Measurements from ENCODE around the gene ADCK2.
"Not testable (repeated sequence)": the region's sequence is repeated elsewhere in the genome, so short reads cannot be mapped to it uniquely, and the experiment has no call there.

ADCK2 gene

GRCh38 chr7:140672382-140673062, at the start of gene ADCK2:
ADCK2 (plus strand) TSS chr7:140672945; CDS start chr7:140673331, 386 bp downstream.
- no peaks in the 10 kb centered on the region for H3K36me3 ChIP-seq (ENCODE audit: control insufficient read depth in 2 of 2, insufficient read depth in 2 of 2, low read length in 2 of 2)
- H3K27me3 ChIP-seq (ENCODE audit: control insufficient read depth in 2 of 2, insufficient read depth in 2 of 2, low read length in 2 of 2): no peaks in the 10 kb centered on the region
- peak within 1 kb of the TSS; percentile 87 to 89 for H3K27ac ChIP-seq (ENCODE audit: low read depth in 2 of 2, low read length in 2 of 2)
- peak within 1 kb of the TSS; percentile 90 to 96 for H3K9ac ChIP-seq (ENCODE audit: low read depth in 1 of 2, low read length in 2 of 2)
- H3K9me3 ChIP-seq (ENCODE audit: control insufficient read depth in 2 of 2, low read length in 2 of 2): no peaks in the 10 kb centered on the region
- peaks cover 21 to 28% of the 10 kb centered on the region in 2 donors for H3K4me1 ChIP-seq (ENCODE audit: control insufficient read depth in 2 of 2, insufficient read depth in 2 of 2, low read length in 2 of 2)
- peak within 1 kb of the TSS; percentile 76 to 80 for H3K4me3 ChIP-seq (ENCODE audit: low read length in 2 of 2)

- H3K36me3 ChIP-seq (ENCODE audit: control insufficient read depth in 2 of 2, insufficient read depth in 2 of 2, low read length in 2 of 2): no peaks in the 10 kb centered on the region
- no peak overlapping the region for H3K27ac ChIP-seq (ENCODE audit: low read depth in 2 of 2, low read length in 2 of 2)
- H3K4me1 ChIP-seq (ENCODE audit: control insufficient read depth in 2 of 2, insufficient read depth in 2 of 2, low read length in 2 of 2): peaks cover 4 to 9% of the 10 kb centered on the region in 2 donors
- H3K9me3 ChIP-seq (ENCODE audit: control insufficient read depth in 2 of 2, low read length in 2 of 2): no peaks in the 10 kb centered on the region
- H3K27me3 ChIP-seq (ENCODE audit: control insufficient read depth in 2 of 2, insufficient read depth in 2 of 2, low read length in 2 of 2): no peaks in the 10 kb centered on the region
- H3K9ac ChIP-seq (ENCODE audit: low read depth in 1 of 2, low read length in 2 of 2): no peak overlapping the region
- no peak overlapping the region for H3K4me3 ChIP-seq (ENCODE audit: low read length in 2 of 2)
Observed at GRCh38 chr7:140623980-140624379, 48.8 kb upstream of the ADCK2 start.

- Histone ChIP-seq H3K9ac (ENCODE audit: low read depth in 1 of 2, low read length in 2 of 2) (no peak overlapping the region), H3K27ac (ENCODE audit: low read depth in 2 of 2, low read length in 2 of 2) (no peak overlapping the region), H3K4me3 (ENCODE audit: low read length in 2 of 2) (no peak overlapping the region), H3K27me3 (ENCODE audit: control insufficient read depth in 2 of 2, insufficient read depth in 2 of 2, low read length in 2 of 2) (no peaks in the 10 kb centered on the region), H3K36me3 (ENCODE audit: control insufficient read depth in 2 of 2, insufficient read depth in 2 of 2, low read length in 2 of 2) (no peaks in the 10 kb centered on the region), H3K4me1 (ENCODE audit: control insufficient read depth in 2 of 2, insufficient read depth in 2 of 2, low read length in 2 of 2) (peaks cover 4 to 9% of the 10 kb centered on the region in 2 donors), H3K9me3 (ENCODE audit: control insufficient read depth in 2 of 2, low read length in 2 of 2) (no peaks in the 10 kb centered on the region)
Observed at GRCh38 chr7:140624392-140625191, 48.2 kb upstream of the ADCK2 start.

GRCh38 chr7:140625192-140625558, 47.6 kb upstream of the ADCK2 start:
- H3K9me3 ChIP-seq (ENCODE audit: control insufficient read depth in 2 of 2, low read length in 2 of 2); H3K36me3 ChIP-seq (ENCODE audit: control insufficient read depth in 2 of 2, insufficient read depth in 2 of 2, low read length in 2 of 2); H3K4me1 ChIP-seq (ENCODE audit: control insufficient read depth in 2 of 2, insufficient read depth in 2 of 2, low read length in 2 of 2); H3K27me3 ChIP-seq (ENCODE audit: control insufficient read depth in 2 of 2, insufficient read depth in 2 of 2, low read length in 2 of 2); H3K4me3 ChIP-seq (ENCODE audit: low read length in 2 of 2); H3K27ac ChIP-seq (ENCODE audit: low read depth in 2 of 2, low read length in 2 of 2); H3K9ac ChIP-seq (ENCODE audit: low read depth in 1 of 2, low read length in 2 of 2): not testable (repeated sequence)

- Histone ChIP-seq H3K4me3 (ENCODE audit: low read length in 2 of 2) (no peak overlapping the region), H3K9me3 (ENCODE audit: control insufficient read depth in 2 of 2, low read length in 2 of 2) (no peaks in the 10 kb centered on the region), H3K27ac (ENCODE audit: low read depth in 2 of 2, low read length in 2 of 2) (peak overlapping the region; percentile 61 to 72), H3K36me3 (ENCODE audit: control insufficient read depth in 2 of 2, insufficient read depth in 2 of 2, low read length in 2 of 2) (no peaks in the 10 kb centered on the region), H3K27me3 (ENCODE audit: control insufficient read depth in 2 of 2, insufficient read depth in 2 of 2, low read length in 2 of 2) (no peaks in the 10 kb centered on the region), H3K9ac (ENCODE audit: low read depth in 1 of 2, low read length in 2 of 2) (no peak overlapping the region), H3K4me1 (ENCODE audit: control insufficient read depth in 2 of 2, insufficient read depth in 2 of 2, low read length in 2 of 2) (peaks cover 4 to 9% of the 10 kb centered on the region in 2 donors)
Observed at GRCh38 chr7:140625908-140626868, 46.6 kb upstream of the ADCK2 start.

GRCh38 chr7:140631021-140631420, 41.7 kb upstream of the ADCK2 start:
- Histone ChIP-seq H3K27me3 (ENCODE audit: control insufficient read depth in 2 of 2, insufficient read depth in 2 of 2, low read length in 2 of 2) (peaks cover 0 to 3% of the 10 kb centered on the region in 2 donors), H3K36me3 (ENCODE audit: control insufficient read depth in 2 of 2, insufficient read depth in 2 of 2, low read length in 2 of 2) (no peaks in the 10 kb centered on the region), H3K9me3 (ENCODE audit: control insufficient read depth in 2 of 2, low read length in 2 of 2) (no peaks in the 10 kb centered on the region), H3K4me1 (ENCODE audit: control insufficient read depth in 2 of 2, insufficient read depth in 2 of 2, low read length in 2 of 2) (peaks cover 4 to 9% of the 10 kb centered on the region in 2 donors), H3K4me3 (ENCODE audit: low read length in 2 of 2) (no peak overlapping the region), H3K9ac (ENCODE audit: low read depth in 1 of 2, low read length in 2 of 2) (no peak overlapping the region), H3K27ac (ENCODE audit: low read depth in 2 of 2, low read length in 2 of 2) (peak overlapping the region in 1 of 2 donors; percentile 24)

- Histone ChIP-seq H3K4me1 (ENCODE audit: control insufficient read depth in 2 of 2, insufficient read depth in 2 of 2, low read length in 2 of 2) (peaks cover 0 to 6% of the 10 kb centered on the region in 2 donors), H3K9me3 (ENCODE audit: control insufficient read depth in 2 of 2, low read length in 2 of 2) (no peaks in the 10 kb centered on the region), H3K4me3 (ENCODE audit: low read length in 2 of 2) (no peak overlapping the region), H3K9ac (ENCODE audit: low read depth in 1 of 2, low read length in 2 of 2) (no peak overlapping the region), H3K27me3 (ENCODE audit: control insufficient read depth in 2 of 2, insufficient read depth in 2 of 2, low read length in 2 of 2) (peaks cover 0 to 3% of the 10 kb centered on the region in 2 donors), H3K27ac (ENCODE audit: low read depth in 2 of 2, low read length in 2 of 2) (peak overlapping the region in 1 of 2 donors; percentile 24), H3K36me3 (ENCODE audit: control insufficient read depth in 2 of 2, insufficient read depth in 2 of 2, low read length in 2 of 2) (no peaks in the 10 kb centered on the region)
Observed at GRCh38 chr7:140631602-140632001, 41.1 kb upstream of the ADCK2 start.

GRCh38 chr7:140635345-140635744, 37.4 kb upstream of the ADCK2 start:
- H3K4me3 ChIP-seq (ENCODE audit: low read length in 2 of 2): no peak overlapping the region
- peaks cover 7% of the 10 kb centered on the region in 2 donors for H3K4me1 ChIP-seq (ENCODE audit: control insufficient read depth in 2 of 2, insufficient read depth in 2 of 2, low read length in 2 of 2)
- no peaks in the 10 kb centered on the region for H3K9me3 ChIP-seq (ENCODE audit: control insufficient read depth in 2 of 2, low read length in 2 of 2)
- H3K36me3 ChIP-seq (ENCODE audit: control insufficient read depth in 2 of 2, insufficient read depth in 2 of 2, low read length in 2 of 2): no peaks in the 10 kb centered on the region
- H3K27ac ChIP-seq (ENCODE audit: low read depth in 2 of 2, low read length in 2 of 2): no peak overlapping the region
- H3K9ac ChIP-seq (ENCODE audit: low read depth in 1 of 2, low read length in 2 of 2): no peak overlapping the region
- H3K27me3 ChIP-seq (ENCODE audit: control insufficient read depth in 2 of 2, insufficient read depth in 2 of 2, low read length in 2 of 2): peaks cover 10 to 17% of the 10 kb centered on the region in 2 donors

- peaks cover 10 to 17% of the 10 kb centered on the region in 2 donors for H3K27me3 ChIP-seq (ENCODE audit: control insufficient read depth in 2 of 2, insufficient read depth in 2 of 2, low read length in 2 of 2)
- H3K9me3 ChIP-seq (ENCODE audit: control insufficient read depth in 2 of 2, low read length in 2 of 2): no peaks in the 10 kb centered on the region
- H3K4me3 ChIP-seq (ENCODE audit: low read length in 2 of 2): no peak overlapping the region
- H3K36me3 ChIP-seq (ENCODE audit: control insufficient read depth in 2 of 2, insufficient read depth in 2 of 2, low read length in 2 of 2): no peaks in the 10 kb centered on the region
- peaks cover 7% of the 10 kb centered on the region in 2 donors for H3K4me1 ChIP-seq (ENCODE audit: control insufficient read depth in 2 of 2, insufficient read depth in 2 of 2, low read length in 2 of 2)
- peak overlapping the region in 1 of 2 donors; percentile 16 for H3K27ac ChIP-seq (ENCODE audit: low read depth in 2 of 2, low read length in 2 of 2)
- no peak overlapping the region for H3K9ac ChIP-seq (ENCODE audit: low read depth in 1 of 2, low read length in 2 of 2)
Observed at GRCh38 chr7:140635816-140636215, 36.9 kb upstream of the ADCK2 start.

Measured in mucosa of rectum (tissue), 2 donors.